NCI-H187 (cell line): ENCODE measurements around the gene DOHH.

Experiments
- DNase-seq, 2 experiments: peaks; one replicate each; lab custom pipeline; 2025; lab: John Stamatoyannopoulos, UW

The DOHH gene

GRCh38 chr19:3503036-3503572 is 2.6 kb upstream of the DOHH start:
- DNase-seq = no peak

DNA sequence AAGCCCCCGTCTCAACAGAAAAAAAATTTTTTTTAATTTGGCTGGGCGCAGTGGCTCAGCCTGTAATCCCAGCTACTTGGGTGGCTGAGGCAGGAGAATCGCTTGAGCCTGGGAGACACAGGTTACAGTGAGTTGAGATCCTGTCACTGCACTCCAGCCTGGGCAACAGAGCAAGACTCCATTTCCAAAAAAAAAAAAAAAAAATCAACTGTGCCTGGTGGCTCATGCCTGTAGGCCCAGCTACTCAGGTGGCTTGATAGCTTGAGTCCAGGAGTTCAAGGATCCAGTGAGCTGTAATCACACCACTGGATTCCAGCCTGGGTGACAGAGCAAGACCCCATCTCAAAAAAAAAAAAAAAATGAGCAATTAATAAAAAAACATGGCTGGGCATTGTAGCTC is 1.3 kb upstream of the DOHH start:
- DNase-seq = no peak

DNA sequence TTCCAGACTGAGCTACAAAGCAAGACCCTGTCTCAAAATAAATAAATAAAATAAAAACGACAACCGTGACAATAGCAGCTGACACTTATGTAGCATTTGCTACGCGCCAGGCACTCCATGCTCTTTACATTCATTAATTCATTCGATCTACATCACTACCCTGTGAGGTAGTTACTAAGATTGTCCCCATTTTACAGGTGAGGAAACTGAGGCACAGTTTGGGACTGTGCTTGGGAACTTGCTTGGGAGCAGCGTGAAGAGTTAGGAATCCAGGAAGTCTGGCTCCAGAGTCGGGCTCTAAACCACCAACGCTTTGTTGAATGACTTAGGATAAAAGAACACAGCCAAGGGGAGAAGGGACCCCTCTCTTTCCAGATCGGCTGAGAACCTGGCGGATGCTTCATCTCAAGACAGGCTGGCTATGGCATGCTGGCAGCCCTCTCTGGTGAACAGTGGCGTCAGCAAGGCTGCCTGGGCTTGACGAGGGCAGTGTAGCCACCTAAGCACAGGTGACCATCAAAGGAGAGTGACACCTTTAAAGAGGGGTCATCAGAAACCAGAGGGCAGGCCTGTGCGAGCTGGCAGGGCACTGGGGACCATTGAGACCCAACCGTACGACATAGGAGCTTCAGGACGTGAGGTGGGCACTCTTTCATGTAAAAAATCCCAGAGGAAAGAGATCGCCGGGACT is 591 bp downstream of the DOHH start:
- no peak for DNase-seq

DNA sequence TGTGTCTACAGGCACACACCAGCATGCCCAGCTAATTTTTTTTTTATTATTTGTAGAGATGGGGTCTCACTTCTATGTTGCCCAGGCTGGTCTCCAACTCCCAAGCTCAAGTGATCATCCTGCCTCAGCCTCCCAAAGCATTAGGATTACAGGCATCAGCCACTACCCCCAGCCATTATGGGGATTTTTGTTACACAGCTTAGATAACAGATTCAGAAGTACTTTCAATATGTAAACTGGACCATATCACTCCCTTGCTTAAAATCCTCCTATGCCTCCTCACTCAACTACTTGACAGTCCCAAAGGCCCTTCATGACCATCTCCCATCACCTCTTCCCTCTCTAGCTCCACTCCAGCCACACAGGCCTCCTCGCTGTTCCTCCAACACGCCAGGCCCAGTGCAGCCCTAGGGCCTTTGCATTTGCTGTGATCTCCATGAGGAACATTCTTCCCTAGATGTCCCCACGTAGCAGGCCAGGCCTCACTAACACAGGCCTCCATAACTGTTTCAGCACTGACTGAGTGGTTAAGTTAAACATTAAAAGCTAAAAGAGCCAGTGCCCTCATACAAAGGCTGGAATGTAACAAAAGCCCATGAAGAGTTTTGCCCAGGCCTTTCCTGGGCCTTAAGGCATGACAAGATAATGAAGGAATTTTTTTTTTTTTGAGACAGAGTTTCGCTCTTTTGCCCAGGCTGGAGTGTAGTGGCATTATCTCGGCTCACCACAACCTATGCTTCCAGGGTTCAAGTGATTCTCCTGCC is 2.5 kb downstream of the DOHH start:
- no peak for DNase-seq

GRCh38 chr19:3496392-3497273 is 3.8 kb downstream of the DOHH start:
- DNase-seq = no peak

GRCh38 chr19:3494559-3494958 is 5.9 kb downstream of the DOHH start:
- DNase-seq = no peak

DNA sequence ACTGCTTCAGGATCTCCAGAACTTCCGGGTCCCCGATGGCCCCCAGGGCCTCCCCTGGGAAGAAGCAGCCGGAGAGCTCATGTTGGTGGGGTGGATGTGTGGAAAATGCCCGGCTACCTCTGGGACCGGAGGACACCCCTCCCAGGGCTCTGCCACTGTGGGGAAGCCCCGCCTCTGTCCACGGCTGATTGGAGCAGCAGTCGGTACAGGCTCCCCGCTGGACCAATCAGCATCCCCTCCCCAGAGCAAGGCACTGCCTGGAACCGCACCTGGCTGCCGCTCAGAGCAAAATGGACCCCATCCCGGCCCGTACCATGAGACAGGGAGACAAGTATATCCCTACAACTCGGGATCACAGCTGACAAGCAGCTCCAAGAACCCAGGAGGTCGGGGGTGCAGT is 6.4 kb downstream of the DOHH start:
- no peak for DNase-seq

DNA sequence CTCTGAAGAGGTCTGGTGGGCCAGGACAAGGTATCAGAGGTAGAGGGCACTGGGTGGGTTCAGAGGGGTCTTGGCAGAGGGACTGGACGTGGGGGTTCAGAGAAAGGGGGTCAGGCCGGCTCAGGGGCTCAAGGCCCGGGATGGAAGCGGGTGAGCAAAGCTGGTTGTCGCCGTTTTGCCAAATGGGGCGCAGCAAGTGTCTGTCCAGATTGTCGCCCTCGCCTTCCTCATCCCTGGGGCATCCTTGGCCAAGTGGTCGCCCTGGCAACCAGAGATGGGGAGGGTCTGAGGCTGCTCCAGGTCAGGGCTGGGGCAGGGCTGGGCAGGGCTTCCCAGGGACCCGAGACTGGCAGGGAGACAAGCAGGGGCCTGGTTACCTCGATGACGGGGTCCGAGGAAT is 6.8 kb downstream of the DOHH start:
- no peak for DNase-seq

- no peak for DNase-seq
Measured at GRCh38 chr19:3492919-3493318, 7.6 kb downstream of the DOHH start.

DNA sequence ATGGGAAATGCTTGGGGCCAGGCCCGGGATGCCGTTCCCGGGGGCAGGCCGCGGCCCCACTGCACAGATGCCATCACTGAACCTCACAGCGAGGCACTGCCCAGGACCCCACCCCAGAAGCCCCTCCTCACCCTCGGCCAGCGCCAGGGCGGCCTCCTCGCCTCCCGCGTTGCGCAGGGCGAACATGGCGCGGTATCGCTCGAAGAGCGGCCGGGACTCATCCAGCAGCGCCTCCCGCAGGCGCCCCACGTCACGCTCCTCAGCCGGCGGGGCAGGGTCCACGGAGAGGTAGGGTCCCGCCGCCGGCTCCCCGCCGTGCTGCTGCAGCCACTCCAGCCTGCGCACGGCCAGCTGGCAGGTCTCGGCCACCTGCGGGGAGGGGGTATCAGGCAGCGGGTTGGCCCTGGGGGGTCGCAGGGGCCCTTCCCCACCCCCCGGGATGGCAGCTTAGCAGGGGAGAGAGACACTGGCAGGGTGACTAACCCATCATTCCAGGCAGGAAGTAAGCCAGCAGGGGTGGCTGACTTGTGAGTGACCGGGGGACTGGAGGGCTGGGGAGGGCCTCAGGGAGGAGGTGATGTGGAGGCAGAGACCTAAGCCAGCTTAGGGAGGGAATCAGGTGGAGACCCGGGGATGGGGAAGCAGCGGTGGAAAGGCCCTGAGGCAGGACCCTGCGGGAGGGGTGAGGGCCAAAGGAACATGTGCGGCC is 8.2 kb downstream of the DOHH start:
- DNase-seq = no peak

- no peak for DNase-seq
Measured at GRCh38 chr19:3491396-3492119, 8.9 kb downstream of the DOHH start.

DNA sequence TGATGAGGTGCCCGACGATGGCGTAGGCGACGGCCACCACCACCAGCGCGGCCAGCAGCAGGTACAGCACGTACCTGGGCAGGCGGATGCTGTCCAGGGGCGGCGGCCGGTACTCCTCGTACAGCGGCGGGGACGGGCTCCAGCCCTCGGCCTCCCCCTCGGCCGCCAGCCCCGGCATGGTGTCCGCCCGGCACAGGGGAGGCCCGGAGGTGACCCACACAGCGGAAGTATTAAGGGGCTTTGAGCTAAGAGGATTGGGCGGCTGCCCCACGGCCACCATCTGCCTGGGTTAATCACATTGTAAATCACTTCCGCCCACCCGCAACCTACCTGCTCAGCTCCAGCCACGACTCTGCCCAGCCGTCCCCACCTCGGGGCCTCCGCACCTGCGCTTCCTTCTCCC is 17.2 kb downstream of the DOHH start, which contains the start of gene SMIM44:
Gene SMIM44, minus strand, starts transcription at position 216 of the 403 bp plus-strand sequence. Its CDS starts 38 bp downstream, at position 178.
- DNase-seq = no peak

DNA sequence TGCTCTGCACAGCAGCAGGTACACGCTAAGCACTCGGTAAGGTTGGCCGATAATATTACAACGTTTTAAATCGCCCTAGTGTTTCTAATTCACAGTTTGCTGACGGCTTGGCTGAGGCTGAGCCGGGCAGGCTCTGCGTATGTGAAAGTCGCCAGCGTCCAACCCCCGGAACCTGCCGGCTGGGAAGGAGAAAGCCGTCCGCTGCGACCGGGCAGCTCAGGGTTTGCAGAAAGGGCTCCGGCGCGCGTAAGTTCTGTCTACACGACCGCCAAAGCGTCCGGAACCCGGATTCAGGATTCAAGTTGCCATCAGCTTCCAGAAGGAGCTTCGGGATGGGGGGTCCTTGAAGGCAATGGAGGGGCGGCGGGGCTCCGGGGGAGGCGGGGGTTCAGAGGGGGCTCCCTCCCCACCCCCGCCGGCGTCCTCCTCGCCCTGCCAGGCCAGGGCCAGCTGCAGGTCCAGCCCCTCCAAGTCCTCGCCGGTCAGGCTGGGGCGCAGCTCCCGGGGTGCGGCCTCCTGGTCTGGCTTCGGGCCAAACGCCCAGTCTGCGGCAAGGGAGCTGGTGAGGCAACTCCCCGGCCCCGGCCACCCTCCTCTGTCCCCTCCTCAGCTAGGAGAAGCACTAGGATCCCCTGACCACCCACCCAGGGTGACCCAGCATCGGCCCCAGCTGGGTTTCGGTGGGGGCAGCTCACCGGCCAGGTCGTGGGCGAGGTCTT is 17.8 kb downstream of the DOHH start:
- no peak for DNase-seq

DNA sequence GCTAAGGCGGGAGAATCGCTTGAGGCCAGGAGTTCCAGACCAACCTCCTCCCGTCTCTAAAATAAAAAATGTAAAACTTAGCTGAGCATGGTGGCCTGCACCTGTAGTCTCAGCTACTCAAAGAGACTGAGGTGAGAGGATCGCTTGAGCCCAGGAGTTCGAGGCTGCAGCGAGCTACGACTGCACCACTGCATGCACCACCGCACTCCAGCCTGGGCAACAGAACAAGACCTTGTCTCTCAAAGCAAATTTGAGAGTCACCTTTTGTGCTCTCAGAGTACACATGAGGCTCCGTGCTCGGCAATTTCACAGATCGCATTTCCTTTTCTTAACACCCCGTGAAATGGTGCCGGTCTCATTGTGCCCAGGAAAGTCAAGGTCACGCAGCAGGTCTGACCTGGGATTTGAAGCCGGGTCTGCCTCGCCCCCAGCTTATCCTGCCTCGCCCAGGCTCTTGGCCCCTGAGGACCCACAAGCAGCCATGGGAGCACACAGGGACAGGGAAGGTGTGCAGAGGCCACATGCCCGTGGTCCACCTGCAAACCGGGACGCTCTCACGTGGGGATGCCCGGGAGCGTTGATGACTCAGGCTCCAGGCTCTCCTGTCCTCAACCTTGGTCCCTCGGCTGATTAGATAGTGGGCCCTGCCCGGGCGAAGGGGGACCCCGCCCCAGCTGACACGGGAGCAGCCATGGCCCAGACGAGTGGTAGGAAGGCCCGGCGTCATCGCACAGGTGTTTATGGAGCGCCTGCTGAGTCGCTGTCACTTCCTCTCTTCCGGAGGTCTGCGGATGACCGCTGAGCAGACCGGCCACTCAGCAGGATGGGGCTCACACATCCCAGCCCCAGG is 19.0 kb downstream of the DOHH start:
- DNase-seq = no peak

- no peak for DNase-seq
Measured at GRCh38 chr19:3480383-3481091, 19.9 kb downstream of the DOHH start, which contains the start of gene SMIM24. Gene SMIM24 (minus strand): TSS chr19:3480525. CDS start chr19:3480463, 62 bp downstream.

GRCh38 chr19:3479834-3480215 is 20.6 kb downstream of the DOHH start:
- no peak for DNase-seq

DNA sequence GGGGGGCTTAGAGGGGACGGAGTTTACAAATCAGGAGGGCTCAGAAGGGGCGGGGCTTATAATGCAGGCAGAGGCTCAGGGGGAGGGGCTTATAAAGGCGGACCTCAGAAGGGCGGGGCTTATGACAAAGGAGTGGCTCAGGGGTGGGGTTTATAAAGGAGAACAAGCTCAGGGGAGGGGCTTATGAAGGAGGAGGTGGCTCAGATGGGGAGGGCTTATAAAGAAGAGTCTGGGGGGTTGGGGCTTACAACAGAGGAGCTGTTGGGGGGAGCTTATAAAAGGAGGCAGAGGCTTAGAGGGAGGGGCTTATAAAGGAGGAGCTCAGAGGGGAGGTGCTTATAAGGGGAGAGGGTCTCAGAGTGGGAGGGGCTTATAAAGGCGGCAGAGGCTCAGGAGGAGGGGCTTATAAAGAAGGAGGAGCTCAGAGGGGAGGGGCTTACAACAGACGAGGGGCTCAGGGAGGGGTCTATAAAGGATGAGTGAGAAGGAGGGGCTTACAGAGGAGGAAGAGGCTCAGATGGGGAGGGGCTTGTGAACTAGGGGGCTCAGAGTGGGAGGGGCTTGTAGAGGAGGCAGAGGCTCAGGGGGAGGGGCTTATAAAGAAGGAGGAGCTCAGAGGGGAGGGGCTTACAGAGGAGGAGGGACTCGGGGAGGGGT is 21.2 kb downstream of the DOHH start:
- DNase-seq = no peak
